Measurements from ENCODE around the gene SAP30BP.

The SAP30BP gene

DNA sequence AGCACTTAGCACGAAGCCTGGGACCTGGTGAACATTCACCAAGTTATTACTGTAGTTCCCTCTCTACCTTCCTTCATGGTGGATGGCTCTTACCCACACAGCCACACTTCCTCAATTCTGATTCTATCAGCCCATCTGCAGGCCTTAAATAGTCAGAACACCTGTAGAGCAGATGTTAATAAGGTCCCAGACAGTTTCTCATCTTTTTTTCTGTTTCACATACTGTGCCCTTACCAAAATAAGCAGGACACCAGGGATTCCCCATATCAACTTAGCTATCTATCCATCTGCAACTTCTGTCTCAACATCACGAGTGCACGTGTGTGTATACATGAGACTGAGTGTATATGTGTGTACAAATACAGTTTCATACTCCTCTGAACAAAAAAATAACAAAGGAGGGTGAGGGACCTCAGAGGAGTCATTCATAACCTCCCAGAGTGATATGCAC lies 3.0 kb upstream of the SAP30BP start:
- Histone ChIP-seq H3K4me1 (ENCODE audit: control insufficient read depth, insufficient read depth, low read length) (no peaks in the 10 kb centered on the region), H3K36me3 (ENCODE audit: control insufficient read depth, insufficient read depth, low read length) (peaks cover 9% of the 10 kb centered on the region), H3K9me3 (ENCODE audit: control insufficient read depth, insufficient read depth, low read length) (no peaks in the 10 kb centered on the region), H3K27me3 (ENCODE audit: control insufficient read depth, insufficient read depth, low read length) (no peaks in the 10 kb centered on the region), H3K4me3 (ENCODE audit: low read length) (no peak overlapping the region), H3K27ac (ENCODE audit: low read length) (no peak overlapping the region)
- WGBS (ENCODE audit: insufficient coverage, insufficient read length): no CpG with 5 or more reads among the region's 3 CpGs
- DNase-seq (ENCODE audit: low read depth, low spot score): no peak

DNA sequence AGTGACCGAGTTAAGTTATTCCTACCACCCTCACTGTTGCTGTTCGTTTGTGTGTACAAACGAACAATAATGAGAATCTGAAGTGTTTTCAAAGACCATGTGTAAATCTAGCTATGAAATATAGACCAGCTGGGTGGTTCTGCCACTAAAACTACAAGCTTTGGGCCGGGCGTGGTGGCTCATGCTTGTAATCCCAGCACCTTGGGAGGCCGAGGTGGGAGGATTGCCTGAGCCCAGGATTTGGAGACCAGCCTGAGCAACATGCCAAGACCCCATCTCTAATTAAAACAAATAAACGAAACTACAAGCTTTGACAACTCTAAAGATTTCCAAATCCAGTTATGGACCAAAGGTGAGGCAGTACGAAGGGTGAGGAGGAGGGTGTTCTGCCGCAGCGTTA lies 1.2 kb upstream of the SAP30BP start:
- DNase-seq (ENCODE audit: low read depth, low spot score): no peak
- H3K4me3 ChIP-seq (ENCODE audit: low read length): no peak overlapping the region
- no peak overlapping the region for H3K27ac ChIP-seq (ENCODE audit: low read length)

DNA sequence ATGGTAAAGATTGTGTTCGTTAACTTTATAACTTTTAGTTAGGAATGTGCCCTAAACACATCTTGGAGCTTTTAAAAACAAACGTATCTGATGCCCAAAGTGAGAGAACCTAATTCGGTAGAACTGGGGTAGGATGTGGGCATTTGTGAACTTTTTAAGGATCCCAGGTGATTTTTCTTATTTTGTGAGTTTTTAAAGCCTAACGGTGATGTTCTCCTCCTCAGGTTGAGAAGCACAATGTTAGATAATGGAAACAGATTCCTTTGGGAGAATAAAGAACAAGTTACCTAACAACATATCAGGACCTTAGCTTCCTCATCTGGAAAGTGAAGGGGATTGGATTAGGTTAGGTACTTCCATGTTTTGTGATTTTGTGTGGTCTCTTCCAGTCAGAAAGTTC lies 687 bp downstream of the SAP30BP start:
- no peaks in the 10 kb centered on the region for H3K9me3 ChIP-seq (ENCODE audit: control insufficient read depth, insufficient read depth, low read length)
- H3K27me3 ChIP-seq (ENCODE audit: control insufficient read depth, insufficient read depth, low read length): no peaks in the 10 kb centered on the region
- peaks cover 11% of the 10 kb centered on the region for H3K36me3 ChIP-seq (ENCODE audit: control insufficient read depth, insufficient read depth, low read length)
- H3K27ac ChIP-seq (ENCODE audit: low read length): no peak overlapping the region
- no peaks in the 10 kb centered on the region for H3K4me1 ChIP-seq (ENCODE audit: control insufficient read depth, insufficient read depth, low read length)
- peak overlapping the region; percentile 100 for H3K4me3 ChIP-seq (ENCODE audit: low read length)
- no CpG with 5 or more reads among the region's 4 CpGs for WGBS (ENCODE audit: insufficient coverage, insufficient read length)
- DNase-seq (ENCODE audit: low read depth, low spot score): no peak

More for the DNA sequence above, 1.2 kb upstream of the SAP30BP start:
- no peaks in the 10 kb centered on the region for H3K4me1 ChIP-seq (ENCODE audit: control insufficient read depth, insufficient read depth, low read length)
- no CpG with 5 or more reads among the region's 10 CpGs for WGBS (ENCODE audit: insufficient coverage, insufficient read length)
- H3K36me3 ChIP-seq (ENCODE audit: control insufficient read depth, insufficient read depth, low read length): peaks cover 7% of the 10 kb centered on the region
- no peaks in the 10 kb centered on the region for H3K27me3 ChIP-seq (ENCODE audit: control insufficient read depth, insufficient read depth, low read length)
- H3K9me3 ChIP-seq (ENCODE audit: control insufficient read depth, insufficient read depth, low read length): no peaks in the 10 kb centered on the region

DNA sequence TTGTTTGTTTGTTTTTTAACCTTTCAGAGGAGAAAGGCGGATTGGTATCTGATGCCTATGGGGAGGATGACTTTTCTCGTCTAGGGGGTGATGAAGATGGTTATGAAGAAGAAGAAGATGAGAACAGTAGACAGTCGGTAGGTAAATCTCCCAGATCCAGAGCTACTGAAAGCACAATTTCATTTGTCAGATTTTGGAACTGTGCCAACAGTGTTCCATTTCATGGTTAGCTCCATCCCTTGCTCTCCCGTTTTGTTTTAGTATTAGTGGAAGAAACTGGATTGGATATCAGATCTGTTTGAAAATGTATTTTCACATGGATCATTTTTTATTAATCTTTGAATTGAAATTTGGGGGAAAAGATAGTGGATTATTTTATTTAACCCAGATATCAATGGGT lies 1.4 kb downstream of the SAP30BP start:
- Histone ChIP-seq H3K27ac (ENCODE audit: low read length) (no peak overlapping the region), H3K27me3 (ENCODE audit: control insufficient read depth, insufficient read depth, low read length) (no peaks in the 10 kb centered on the region), H3K4me3 (ENCODE audit: low read length) (no peak overlapping the region), H3K36me3 (ENCODE audit: control insufficient read depth, insufficient read depth, low read length) (peaks cover 11% of the 10 kb centered on the region; the same call in 1 of the 2 replicates), H3K9me3 (ENCODE audit: control insufficient read depth, insufficient read depth, low read length) (no peaks in the 10 kb centered on the region), H3K4me1 (ENCODE audit: control insufficient read depth, insufficient read depth, low read length) (no peaks in the 10 kb centered on the region)
- DNase-seq (ENCODE audit: low read depth, low spot score): no peak
- 100% methylated on average over 1 of the region's 4 CpGs for WGBS (ENCODE audit: insufficient coverage, insufficient read length)

DNA sequence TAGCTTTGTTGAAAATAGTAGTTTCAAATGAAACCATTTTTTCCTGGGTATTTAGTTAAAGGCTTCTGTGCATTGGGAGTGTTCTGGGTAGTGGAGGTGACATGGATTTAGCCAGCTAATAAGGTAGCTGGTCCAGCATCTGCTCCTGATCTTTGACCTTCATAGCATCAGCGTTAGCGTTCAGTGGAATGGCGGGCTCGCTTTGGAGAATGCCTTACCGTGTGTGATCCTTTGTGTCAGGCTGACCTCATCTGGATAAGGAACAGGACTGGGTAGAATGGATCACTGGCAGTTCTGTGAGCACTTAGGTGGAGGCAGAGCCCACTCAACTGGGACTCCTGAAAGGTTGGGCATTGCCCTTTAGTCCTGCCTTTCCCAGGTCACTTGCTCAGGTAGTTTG lies 3.7 kb downstream of the SAP30BP start:
- H3K36me3 ChIP-seq (ENCODE audit: control insufficient read depth, insufficient read depth, low read length): peaks cover 11% of the 10 kb centered on the region; the same call in 1 of the 2 replicates
- WGBS (ENCODE audit: insufficient coverage, insufficient read length): no CpG with 5 or more reads among the region's 5 CpGs

GRCh38 chr17:75672011-75672410 lies 4.9 kb downstream of the SAP30BP start:
- Histone ChIP-seq H3K4me3 (ENCODE audit: low read length) (no peak overlapping the region), H3K36me3 (ENCODE audit: control insufficient read depth, insufficient read depth, low read length) (peaks cover 11% of the 10 kb centered on the region; the same call in 1 of the 2 replicates), H3K9me3 (ENCODE audit: control insufficient read depth, insufficient read depth, low read length) (no peaks in the 10 kb centered on the region), H3K27me3 (ENCODE audit: control insufficient read depth, insufficient read depth, low read length) (no peaks in the 10 kb centered on the region), H3K27ac (ENCODE audit: low read length) (no peak overlapping the region), H3K4me1 (ENCODE audit: control insufficient read depth, insufficient read depth, low read length) (no peaks in the 10 kb centered on the region)
- no CpG with 5 or more reads among the region's 5 CpGs for WGBS (ENCODE audit: insufficient coverage, insufficient read length)
- no peak for DNase-seq (ENCODE audit: low read depth, low spot score)

More for the DNA sequence above, 3.7 kb downstream of the SAP30BP start:
- H3K4me1 ChIP-seq (ENCODE audit: control insufficient read depth, insufficient read depth, low read length): no peaks in the 10 kb centered on the region
- no peak overlapping the region for H3K27ac ChIP-seq (ENCODE audit: low read length)
- no peaks in the 10 kb centered on the region for H3K9me3 ChIP-seq (ENCODE audit: control insufficient read depth, insufficient read depth, low read length)
- no peaks in the 10 kb centered on the region for H3K27me3 ChIP-seq (ENCODE audit: control insufficient read depth, insufficient read depth, low read length)
- no peak for DNase-seq (ENCODE audit: low read depth, low spot score)
- no peak overlapping the region for H3K4me3 ChIP-seq (ENCODE audit: low read length)

DNA sequence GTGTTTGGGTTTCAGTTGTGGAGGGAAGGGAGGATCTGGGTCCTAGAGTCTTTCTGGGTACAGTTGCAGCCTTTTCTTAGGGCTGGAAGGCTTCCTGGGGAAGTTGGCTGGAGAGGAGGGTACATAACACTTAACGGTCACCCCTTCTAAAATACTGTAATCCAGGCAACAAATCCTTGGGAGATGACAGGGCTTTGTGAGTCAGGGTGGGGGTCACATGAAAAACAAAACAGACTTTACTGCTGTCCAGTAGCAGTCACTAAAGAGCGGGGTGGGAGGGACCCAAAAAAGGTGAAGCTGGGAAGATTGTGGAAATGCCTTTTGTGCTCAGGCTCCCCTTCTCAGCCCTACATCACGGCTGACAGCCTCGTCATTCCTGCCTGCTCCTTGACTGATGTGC lies 6.3 kb downstream of the SAP30BP start:
- Histone ChIP-seq H3K9me3 (ENCODE audit: control insufficient read depth, insufficient read depth, low read length) (no peaks in the 10 kb centered on the region), H3K36me3 (ENCODE audit: control insufficient read depth, insufficient read depth, low read length) (peaks cover 13% of the 10 kb centered on the region; the same call in 1 of the 2 replicates), H3K4me3 (ENCODE audit: low read length) (no peak overlapping the region), H3K4me1 (ENCODE audit: control insufficient read depth, insufficient read depth, low read length) (no peaks in the 10 kb centered on the region), H3K27ac (ENCODE audit: low read length) (no peak overlapping the region), H3K27me3 (ENCODE audit: control insufficient read depth, insufficient read depth, low read length) (no peaks in the 10 kb centered on the region)
- no CpG with 5 or more reads among the region's 4 CpGs for WGBS (ENCODE audit: insufficient coverage, insufficient read length)
- DNase-seq (ENCODE audit: low read depth, low spot score): no peak

- Histone ChIP-seq H3K27ac (ENCODE audit: low read length) (no peak overlapping the region), H3K9me3 (ENCODE audit: control insufficient read depth, insufficient read depth, low read length) (no peaks in the 10 kb centered on the region), H3K36me3 (ENCODE audit: control insufficient read depth, insufficient read depth, low read length) (peaks cover 10% of the 10 kb centered on the region; the same call in 1 of the 2 replicates), H3K4me3 (ENCODE audit: low read length) (no peak overlapping the region), H3K27me3 (ENCODE audit: control insufficient read depth, insufficient read depth, low read length) (no peaks in the 10 kb centered on the region), H3K4me1 (ENCODE audit: control insufficient read depth, insufficient read depth, low read length) (no peaks in the 10 kb centered on the region)
- no CpG with 5 or more reads among the region's 3 CpGs for WGBS (ENCODE audit: insufficient coverage, insufficient read length)
- no peak for DNase-seq (ENCODE audit: low read depth, low spot score)
Observed at GRCh38 chr17:75676461-75676860, 9.3 kb downstream of the SAP30BP start.

DNA sequence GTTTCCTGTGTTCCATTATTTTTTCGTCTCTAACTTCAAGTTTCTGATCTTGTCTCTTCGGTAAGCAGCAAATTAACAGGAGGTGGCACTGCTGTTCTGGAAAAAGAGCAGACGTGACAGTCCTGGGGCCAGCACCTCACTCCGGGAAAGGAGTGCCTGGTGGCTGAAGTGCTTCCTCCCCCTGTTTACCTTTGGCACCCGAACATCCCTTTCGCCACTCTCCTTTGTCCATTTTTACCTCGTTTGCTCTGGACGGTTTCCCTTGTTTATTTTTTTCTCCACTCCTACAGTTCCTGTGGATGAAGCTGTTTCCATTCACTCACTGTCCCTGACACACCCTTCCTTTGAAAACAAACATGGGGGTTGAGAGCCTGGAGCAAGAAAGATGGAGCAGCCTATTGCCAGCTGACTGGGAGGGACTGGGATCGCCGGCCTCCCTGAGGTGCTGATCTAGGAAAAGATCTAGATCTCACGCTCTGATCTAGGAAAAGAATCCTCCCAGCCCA lies 12.6 kb downstream of the SAP30BP start:
- no peaks in the 10 kb centered on the region for H3K4me1 ChIP-seq (ENCODE audit: control insufficient read depth, insufficient read depth, low read length)

GRCh38 chr17:75680431-75680830 lies 13.3 kb downstream of the SAP30BP start:
- no peak overlapping the region for H3K4me3 ChIP-seq (ENCODE audit: low read length)
- H3K4me1 ChIP-seq (ENCODE audit: control insufficient read depth, insufficient read depth, low read length): no peaks in the 10 kb centered on the region
- no peak overlapping the region for H3K27ac ChIP-seq (ENCODE audit: low read length)
- WGBS (ENCODE audit: insufficient coverage, insufficient read length): no CpG with 5 or more reads among the region's 10 CpGs
- no peaks in the 10 kb centered on the region for H3K27me3 ChIP-seq (ENCODE audit: control insufficient read depth, insufficient read depth, low read length)
- no peaks in the 10 kb centered on the region for H3K9me3 ChIP-seq (ENCODE audit: control insufficient read depth, insufficient read depth, low read length)
- H3K36me3 ChIP-seq (ENCODE audit: control insufficient read depth, insufficient read depth, low read length): peaks cover 3% of the 10 kb centered on the region; the same call in 1 of the 2 replicates
- DNase-seq (ENCODE audit: low read depth, low spot score): no peak

More for the DNA sequence above, 12.6 kb downstream of the SAP30BP start:
- DNase-seq (ENCODE audit: low read depth, low spot score): no peak
- peaks cover 3% of the 10 kb centered on the region; the same call in 1 of the 2 replicates for H3K36me3 ChIP-seq (ENCODE audit: control insufficient read depth, insufficient read depth, low read length)
- no peak overlapping the region for H3K4me3 ChIP-seq (ENCODE audit: low read length)
- no peak overlapping the region for H3K27ac ChIP-seq (ENCODE audit: low read length)
- no peaks in the 10 kb centered on the region for H3K9me3 ChIP-seq (ENCODE audit: control insufficient read depth, insufficient read depth, low read length)
- no peaks in the 10 kb centered on the region for H3K27me3 ChIP-seq (ENCODE audit: control insufficient read depth, insufficient read depth, low read length)
- no CpG with 5 or more reads among the region's 11 CpGs for WGBS (ENCODE audit: insufficient coverage, insufficient read length)

DNA sequence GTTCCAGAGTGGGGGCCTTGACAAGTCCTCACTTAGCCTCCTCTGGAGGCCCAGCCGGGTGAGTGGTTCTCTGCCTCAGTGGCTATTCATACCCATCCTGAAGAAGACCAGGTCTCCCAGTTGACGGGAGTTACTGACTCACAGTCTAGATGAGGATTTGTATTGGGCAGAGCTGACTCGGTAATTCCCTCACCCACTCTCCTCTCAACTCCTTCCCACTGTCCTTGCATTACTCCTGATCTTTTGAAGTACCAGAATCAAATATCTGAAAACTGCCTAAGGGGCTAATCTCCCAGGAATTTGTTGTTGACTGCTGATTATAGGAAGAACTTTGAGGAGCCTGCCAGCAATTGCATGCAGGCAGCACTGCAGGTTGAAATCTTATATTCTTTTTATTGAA lies 14.2 kb downstream of the SAP30BP start:
- Histone ChIP-seq H3K4me3 (ENCODE audit: low read length) (no peak overlapping the region), H3K9me3 (ENCODE audit: control insufficient read depth, insufficient read depth, low read length) (no peaks in the 10 kb centered on the region), H3K27me3 (ENCODE audit: control insufficient read depth, insufficient read depth, low read length) (no peaks in the 10 kb centered on the region), H3K36me3 (ENCODE audit: control insufficient read depth, insufficient read depth, low read length) (peaks cover 3% of the 10 kb centered on the region; the same call in 1 of the 2 replicates), H3K4me1 (ENCODE audit: control insufficient read depth, insufficient read depth, low read length) (no peaks in the 10 kb centered on the region), H3K27ac (ENCODE audit: low read length) (no peak overlapping the region)
- DNase-seq (ENCODE audit: low read depth, low spot score): no peak
- WGBS (ENCODE audit: insufficient coverage, insufficient read length): no CpG with 5 or more reads among the region's 3 CpGs

Data from iPS DF 6.9 (cell line).